ENCODE measurements around the gene MX1. TPM values are rescaled to one million over a fixed set of nuclear protein-coding genes. Genes with fewer than 3 reads are reported as not detected.

MX1 gene
- total RNA-seq, 4 donors from 2014 or later = 20.2 to 40.3 (median 31.5) TPM

DNA sequence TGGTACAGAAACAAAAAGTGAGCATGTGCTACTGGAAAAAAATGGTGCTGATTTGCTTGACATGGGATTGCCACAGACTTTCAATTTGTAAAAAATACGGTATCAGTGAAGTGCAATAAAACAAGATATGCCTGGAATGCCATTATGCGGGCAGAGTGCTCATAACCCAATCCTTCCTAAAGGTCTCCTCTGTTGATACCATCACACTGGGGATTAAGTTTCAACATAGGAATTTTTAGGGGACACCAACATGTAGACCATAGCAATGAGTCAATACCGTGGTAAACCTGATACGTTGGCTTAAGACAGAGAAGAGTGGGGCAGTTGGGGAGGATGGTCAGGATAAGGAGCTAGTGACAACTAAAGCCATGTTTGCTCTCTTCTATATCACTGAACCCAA lies 20.5 kb downstream of the MX1 start:
- ATAC-seq = no peak
- Histone ChIP-seq H3K27me3 (no peaks in the 10 kb centered on the region), H3K27ac (no peak overlapping the region), H3K4me3 (no peak overlapping the region), H3K4me1 (no peaks in the 10 kb centered on the region), H3K9me3 (no peaks in the 10 kb centered on the region), H3K36me3 (peaks cover 2 to 97% of the 10 kb centered on the region in 2 donors)
- WGBS, 2 donors (ENCODE audit: low coverage in 1 of 2) = 84 to 88% methylated on average over 4 of the region's 4 CpGs
- TF ChIP-seq EP300 (IDR thresholded peaks at IDR 0.05) = no peak
- TF ChIP-seq POLR2AphosphoS5 (IDR thresholded peaks at IDR 0.05) = no peak
- no peak for TF ChIP-seq POLR2A (IDR thresholded peaks at IDR 0.05)
- no peak for TF ChIP-seq CTCF (IDR thresholded peaks at IDR 0.05)

DNA sequence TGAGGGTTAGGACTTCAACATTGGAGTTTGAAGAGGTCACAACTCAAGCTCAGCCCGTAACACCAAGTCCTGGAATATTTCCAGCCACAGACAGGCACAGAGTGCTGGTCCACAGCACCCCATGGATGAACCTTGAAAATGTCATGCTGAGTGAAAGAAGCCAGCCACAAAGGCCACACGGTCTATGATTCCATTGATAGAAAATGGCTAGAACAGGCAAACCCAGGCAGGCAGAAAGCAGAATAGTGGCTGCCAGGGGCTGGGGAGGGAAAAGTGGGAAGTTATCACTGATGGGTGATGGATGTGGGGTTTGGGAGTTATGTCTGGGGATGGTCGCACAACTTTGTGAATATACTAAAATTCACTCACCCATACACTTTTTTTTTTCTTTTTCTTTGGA lies 21.3 kb downstream of the MX1 start:
- Histone ChIP-seq H3K4me1 (no peaks in the 10 kb centered on the region), H3K36me3 (peaks cover 2 to 97% of the 10 kb centered on the region in 2 donors), H3K4me3 (no peak overlapping the region), H3K27me3 (no peaks in the 10 kb centered on the region), H3K27ac (no peak overlapping the region), H3K9me3 (no peaks in the 10 kb centered on the region)
- no peak for ATAC-seq
- TF ChIP-seq CTCF (IDR thresholded peaks at IDR 0.05) (no peak), EP300 (IDR thresholded peaks at IDR 0.05) (no peak), POLR2A (IDR thresholded peaks at IDR 0.05) (no peak), POLR2AphosphoS5 (IDR thresholded peaks at IDR 0.05) (no peak)
- WGBS, 2 donors (ENCODE audit: low coverage in 1 of 2) = 83% methylated on average over 1 to 2 of the region's 3 CpGs

- Histone ChIP-seq H3K4me1 (no peaks in the 10 kb centered on the region), H3K36me3 (peaks cover 0 to 97% of the 10 kb centered on the region in 2 donors), H3K27me3 (no peaks in the 10 kb centered on the region), H3K4me3 (no peak overlapping the region), H3K9me3 (no peaks in the 10 kb centered on the region), H3K27ac (no peak overlapping the region)
- no peak for ATAC-seq
- WGBS, 2 donors (ENCODE audit: low coverage in 1 of 2) = 80% methylated on average over 5 of the region's 5 CpGs; no CpG with 5 or more reads in 1 of the 2 donors
- TF ChIP-seq EP300 (IDR thresholded peaks at IDR 0.05) (no peak), CTCF (IDR thresholded peaks at IDR 0.05) (no peak), POLR2A (IDR thresholded peaks at IDR 0.05) (no peak), POLR2AphosphoS5 (IDR thresholded peaks at IDR 0.05) (no peak)
These were observed 23.6 kb downstream of the MX1 start for GRCh38 chr21:41449613-41450012.

DNA sequence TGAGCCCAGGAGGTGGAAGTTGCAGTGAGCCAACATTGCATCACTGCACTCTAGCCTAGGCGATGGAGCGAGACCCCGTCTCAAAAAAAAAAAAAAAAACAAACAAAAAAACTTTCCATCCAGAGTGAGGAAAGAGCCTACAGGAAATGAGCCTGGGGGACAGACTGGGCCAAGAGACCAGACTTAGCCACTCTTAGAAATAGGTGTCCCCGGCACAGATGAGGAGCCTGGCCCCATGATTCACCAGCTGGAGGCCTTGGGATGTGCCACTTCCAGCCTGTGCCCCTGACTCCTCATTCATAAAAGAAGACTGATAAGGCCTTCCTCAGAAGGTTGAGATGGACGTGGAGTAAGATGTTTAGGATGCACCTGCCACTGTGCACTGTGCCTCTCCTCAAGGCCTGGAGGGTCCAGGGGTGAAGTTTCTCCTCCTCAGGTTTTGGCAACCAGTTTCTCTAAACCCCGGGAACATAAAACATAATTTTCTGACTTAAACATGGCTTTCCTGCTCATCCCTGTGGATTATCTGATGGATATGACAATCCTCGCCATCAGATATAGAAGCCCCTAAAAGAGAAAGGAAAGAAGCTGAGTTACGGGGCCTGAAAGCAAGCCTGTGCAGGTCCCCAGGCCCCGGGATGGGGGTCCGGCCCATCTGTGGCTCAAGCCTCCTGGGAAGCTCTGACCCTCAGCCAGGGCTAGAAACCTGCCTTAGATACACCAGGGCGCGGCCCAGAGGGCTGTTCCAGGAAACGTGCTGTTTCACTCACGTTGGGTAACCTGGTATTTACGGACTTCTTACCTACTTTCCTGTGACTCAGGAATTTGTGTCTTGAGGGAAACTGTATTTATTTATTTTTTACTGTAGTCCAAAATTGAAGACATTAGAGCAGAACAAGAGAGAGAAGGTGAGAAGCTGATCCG lies 26.0 kb downstream of the MX1 start:
- no peak for TF ChIP-seq EP300 (IDR thresholded peaks at IDR 0.05)
- TF ChIP-seq CTCF (IDR thresholded peaks at IDR 0.05) = no peak
- no peak for TF ChIP-seq POLR2A (IDR thresholded peaks at IDR 0.05)
- no peak for TF ChIP-seq POLR2AphosphoS5 (IDR thresholded peaks at IDR 0.05)
- H3K27ac ChIP-seq = no peak overlapping the region
- WGBS, 2 donors (ENCODE audit: low coverage in 1 of 2) = 80 to 92% methylated on average over 10 to 14 of the region's 16 CpGs
- H3K9me3 ChIP-seq = no peaks in the 10 kb centered on the region
- H3K27me3 ChIP-seq = no peaks in the 10 kb centered on the region
- no peaks in the 10 kb centered on the region for H3K4me1 ChIP-seq
- H3K36me3 ChIP-seq = peaks cover 0 to 97% of the 10 kb centered on the region in 2 donors
- ATAC-seq = no peak
- no peak overlapping the region for H3K4me3 ChIP-seq

DNA sequence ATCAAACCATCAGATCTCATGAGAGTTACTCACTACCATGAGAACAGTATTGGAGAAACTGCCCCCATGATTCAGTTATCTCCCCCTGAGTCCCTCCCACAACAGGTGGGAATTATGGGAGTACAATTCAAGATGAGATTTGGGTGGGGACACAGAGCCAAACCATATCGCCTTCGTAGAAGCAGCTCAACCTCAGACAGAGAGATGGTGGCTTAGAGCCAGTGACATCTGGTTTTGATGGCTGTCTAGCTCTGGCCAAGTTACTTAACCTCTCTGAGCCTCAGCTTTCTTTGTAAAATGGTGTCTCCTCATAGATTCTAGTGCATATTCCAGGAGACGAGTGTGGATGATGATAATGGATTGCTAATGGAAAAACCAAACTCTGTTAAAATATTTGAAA lies 27.2 kb downstream of the MX1 start:
- 69 to 91% methylated on average over 2 to 3 of the region's 3 CpGs for WGBS, 2 donors (ENCODE audit: low coverage in 1 of 2)
- no peaks in the 10 kb centered on the region for H3K27me3 ChIP-seq
- no peaks in the 10 kb centered on the region for H3K9me3 ChIP-seq
- peaks cover 0 to 97% of the 10 kb centered on the region in 2 donors for H3K36me3 ChIP-seq
- no peak overlapping the region for H3K27ac ChIP-seq
- TF ChIP-seq EP300 (IDR thresholded peaks at IDR 0.05) (no peak), POLR2AphosphoS5 (IDR thresholded peaks at IDR 0.05) (no peak), CTCF (IDR thresholded peaks at IDR 0.05) (no peak), POLR2A (IDR thresholded peaks at IDR 0.05) (no peak)
- no peak for ATAC-seq
- no peaks in the 10 kb centered on the region for H3K4me1 ChIP-seq
- no peak overlapping the region for H3K4me3 ChIP-seq
